Measurements from ENCODE around the gene WBP2NL. TPM values are rescaled to one million over a fixed set of nuclear protein-coding genes. Genes with fewer than 3 reads are reported as not detected.

The WBP2NL gene
- total and polyA plus RNA-seq, 2 of the 8 experiments (the other 6 are each of a cell fraction or from before 2014, with no cell fraction given), result not detected

DNA sequence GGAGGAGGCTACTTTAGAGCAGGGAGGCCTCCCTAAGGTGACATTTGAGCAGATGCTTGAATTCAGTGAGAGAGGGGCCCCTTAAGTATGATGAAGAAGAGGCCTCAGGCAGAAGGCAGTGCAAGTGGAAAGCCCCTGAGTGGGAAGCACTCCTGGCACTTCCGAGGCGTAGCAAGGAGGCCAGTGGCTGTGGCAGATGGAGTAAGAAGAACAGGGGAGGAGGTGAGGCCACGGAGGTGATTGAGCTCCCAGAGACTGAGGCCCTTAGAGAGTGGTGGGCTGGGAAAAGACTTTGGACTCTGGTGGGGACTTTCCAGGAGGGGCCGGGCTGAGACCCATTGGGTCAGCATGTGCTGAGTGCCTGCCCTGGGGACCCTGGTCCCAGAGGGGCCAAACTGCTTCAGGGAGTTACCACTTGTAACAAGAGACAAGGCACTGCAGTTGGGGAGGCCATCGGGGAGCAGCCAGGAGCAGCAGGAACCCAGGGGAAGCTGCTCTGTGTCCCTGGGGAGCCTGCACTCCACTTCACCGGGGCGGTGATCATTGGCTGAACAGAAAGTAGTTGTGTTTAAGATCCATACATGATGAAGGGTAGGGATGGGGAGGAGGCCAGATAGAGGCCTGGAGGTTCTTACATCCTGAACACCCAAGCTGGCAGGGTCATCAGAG lies 49.2 kb upstream of the WBP2NL start (continued):
- no peak for TF ChIP-seq JUN (IDR thresholded peaks at IDR 0.05; ENCODE audit: low read depth, low read length)
- no peak for TF ChIP-seq KDM1A (IDR thresholded peaks at IDR 0.05; ENCODE audit: borderline replicate concordance, low read length)
- TF ChIP-seq BRCA1 (IDR thresholded peaks at IDR 0.05; ENCODE audit: low read depth, low read length), result no peak
- TF ChIP-seq SUZ12 (IDR thresholded peaks at IDR 0.05; ENCODE audit: low read length), result no peak
- no peak for TF ChIP-seq SP4 (IDR thresholded peaks at IDR 0.05; ENCODE audit: low read length)
- TF ChIP-seq POLR2AphosphoS5 (IDR thresholded peaks at IDR 0.05; ENCODE audit: low read depth, low read length), result no peak

Measured in H1 (cell line).